Sigmoid colon (tissue), 7 donors: ENCODE measurements around the gene LRRK2. TPM values are rescaled to one million over a fixed set of nuclear protein-coding genes. Genes with fewer than 3 reads are reported as not detected.

Source experiments
- DNase-seq: peaks from one replicate; pipeline ENCODE4 v3.0.0-alpha.2; 2019
- H3K27ac ChIP-seq, 4 donors: fragments of 200-600 bp; sonication (generic); one replicate each; pipeline ENCODE4 v1.5.1; 2016 to 2019; ENCODE audit warnings: mild to moderate bottlenecking in 1 of 4
- H3K27me3 ChIP-seq, 3 donors: fragments of 200-600 bp; sonication (generic); one replicate each; pipeline ENCODE4 v1.5.1; 2019; ENCODE audit warnings: mild to moderate bottlenecking in 1 of 3
- H3K36me3 ChIP-seq, 4 donors: fragments of 200-600 bp; sonication (generic); one replicate each; pipeline ENCODE4 v1.5.1; 2016 to 2019
- H3K4me1 ChIP-seq, 4 donors: fragments of 200-600 bp; sonication (generic); one replicate each; pipeline ENCODE4 v1.5.1; 2017 to 2019
- H3K4me3 ChIP-seq, 4 donors: fragments of 200-600 bp; sonication (generic); one replicate each; pipeline ENCODE4 v1.5.1; 2017 to 2019; ENCODE audit warnings: mild to moderate bottlenecking in 2 of 4, moderate library complexity in 1 of 4
- H3K9me3 ChIP-seq, 4 donors: fragments of 200-600 bp in 3 of 4; sonication (generic) in 3 of 4; one replicate each; pipeline versions ENCODE4 v1.5.1 to v1.6.1; 2013 to 2019
- CTCF ChIP-seq, 4 experiments: fragments of 450-650 bp in 3 of 4; fragments of 200-600 bp in 1 of 4; IDR thresholded peaks; one replicate each; pipeline ENCODE4 v1.5.1; 2016 to 2019; ENCODE audit warnings: antibody characterized with exemption in 4 of 4, mild to moderate bottlenecking in 3 of 4, moderate library complexity in 2 of 4
- EP300 ChIP-seq, 4 donors: sonication (generic); formaldehyde crosslinking; IDR thresholded peaks; one replicate each; pipeline ENCODE4 v1.6.1; 2017; ENCODE audit warnings: antibody characterized with exemption in 4 of 4
- POLR2A ChIP-seq, 2 donors: fragments of 450-650 bp; IDR thresholded peaks; one replicate each; pipeline ENCODE4 v1.6.1; 2016; ENCODE audit warnings: antibody characterized with exemption in 2 of 2, mild to moderate bottlenecking in 2 of 2, moderate library complexity in 2 of 2
- POLR2AphosphoS5 ChIP-seq, 4 donors: sonication (generic); formaldehyde crosslinking; IDR thresholded peaks; one replicate each; pipeline ENCODE4 v1.6.1; 2017; ENCODE audit warnings: antibody characterized with exemption in 4 of 4
- WGBS, 2 donors: extraction: QIAGEN DNeasy Blood & Tissue Kit; methylation state at CpG; one replicate each; pipeline ENCODE4 v1.1.7; 2013; 5-methylcytosine and 5-hydroxymethylcytosine counted together
- intact Hi-C: fragments of 100-400 bp; cut with DNase I; formaldehyde crosslinking; loops from one replicate; pipeline ENCODE4 v1.15.1; 2023
- polyA plus RNA-seq, 3 donors: library from polyadenylated mRNA; stranded (reverse); fragments of 200-250 nt; gene quantifications; one replicate each; pipeline ENCODE4 v1.2.3, GENCODE V29; 2013
- total RNA-seq, 4 donors: library from RNA; depleted of rRNA; stranded (reverse); fragments of >200 nt; gene quantifications; one replicate each; pipeline ENCODE4 v1.1.0, GENCODE V29; 2016
- donor health status: healthy with polysubstance abuse.
- donor health status: Bipolar disorder and iron deficiency.
- donor health status: healthy.

Gene LRRK2
- total and polyA plus RNA-seq, 7 donors: 0.92 to 29.9 (median 18.7) TPM

DNA sequence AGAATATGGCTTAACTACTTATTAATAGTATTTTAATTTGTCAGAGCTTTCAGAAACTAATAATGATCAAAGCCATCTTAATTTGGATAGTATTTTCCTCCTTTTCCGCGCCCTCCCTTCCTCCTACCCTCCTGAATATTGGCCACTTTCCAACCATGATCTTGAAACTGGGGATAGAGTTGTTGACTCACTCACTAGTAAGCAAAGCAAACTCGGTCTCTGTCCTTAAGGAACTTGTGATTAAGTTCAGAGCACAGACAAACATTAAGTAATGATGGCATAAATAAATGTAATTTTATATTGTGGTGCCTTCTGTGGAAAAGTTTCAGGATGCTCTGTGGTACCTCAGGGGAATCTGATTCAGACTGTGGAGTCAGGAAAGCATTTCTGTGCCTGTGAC is 75.7 kb downstream of the LRRK2 start:
- no peak for TF ChIP-seq CTCF (IDR thresholded peaks at IDR 0.05)
- no peak for TF ChIP-seq EP300 (IDR thresholded peaks at IDR 0.05)
- TF ChIP-seq POLR2A (IDR thresholded peaks at IDR 0.05): no peak
- TF ChIP-seq POLR2AphosphoS5 (IDR thresholded peaks at IDR 0.05): no peak
- intact Hi-C loops: no loop called here
- 64 to 89% methylated on average over 3 of the region's 3 CpGs for WGBS, 2 donors
- no peaks in the 10 kb centered on the region for H3K27me3 ChIP-seq
- no peak for DNase-seq
- H3K4me1 ChIP-seq: no peaks in the 10 kb centered on the region
- H3K36me3 ChIP-seq: peaks cover 0 to 44% (median 1%) of the 10 kb centered on the region in 4 donors
- H3K4me3 ChIP-seq: no peak overlapping the region
- no peak overlapping the region for H3K27ac ChIP-seq
- no peaks in the 10 kb centered on the region for H3K9me3 ChIP-seq

GRCh38 chr12:40309001-40309400 is 84.2 kb downstream of the LRRK2 start:
- intact Hi-C loops: no loop called here

GRCh38 chr12:40310211-40310610 is 85.4 kb downstream of the LRRK2 start:
- TF ChIP-seq EP300 (IDR thresholded peaks at IDR 0.05) (no peak), CTCF (IDR thresholded peaks at IDR 0.05) (no peak), POLR2AphosphoS5 (IDR thresholded peaks at IDR 0.05) (no peak), POLR2A (IDR thresholded peaks at IDR 0.05) (no peak)
- Histone ChIP-seq H3K27me3 (no peaks in the 10 kb centered on the region), H3K36me3 (peaks cover 0 to 37% (median 1%) of the 10 kb centered on the region in 4 donors), H3K27ac (no peak overlapping the region), H3K4me3 (no peak overlapping the region), H3K4me1 (no peaks in the 10 kb centered on the region), H3K9me3 (no peaks in the 10 kb centered on the region)
- DNase-seq: no peak
- 68 to 79% methylated on average over 9 of the region's 9 CpGs for WGBS, 2 donors
- intact Hi-C loops: loop anchor here (5.0 kb wide), 1 partner anchor 158 kb away; no protein-coding TSS in a partner anchor

More at GRCh38 chr12:40309001-40309400, 84.2 kb downstream of the LRRK2 start:
- no peaks in the 10 kb centered on the region for H3K4me1 ChIP-seq
- no peak overlapping the region for H3K27ac ChIP-seq
- 70 to 79% methylated on average over 6 of the region's 6 CpGs for WGBS, 2 donors
- H3K9me3 ChIP-seq: no peaks in the 10 kb centered on the region
- DNase-seq: no peak
- H3K27me3 ChIP-seq: no peaks in the 10 kb centered on the region
- H3K4me3 ChIP-seq: no peak overlapping the region
- H3K36me3 ChIP-seq: peaks cover 0 to 40% (median 0%) of the 10 kb centered on the region in 4 donors
- TF ChIP-seq CTCF (IDR thresholded peaks at IDR 0.05): no peak
- TF ChIP-seq EP300 (IDR thresholded peaks at IDR 0.05): no peak
- TF ChIP-seq POLR2AphosphoS5 (IDR thresholded peaks at IDR 0.05): no peak
- no peak for TF ChIP-seq POLR2A (IDR thresholded peaks at IDR 0.05)

DNA sequence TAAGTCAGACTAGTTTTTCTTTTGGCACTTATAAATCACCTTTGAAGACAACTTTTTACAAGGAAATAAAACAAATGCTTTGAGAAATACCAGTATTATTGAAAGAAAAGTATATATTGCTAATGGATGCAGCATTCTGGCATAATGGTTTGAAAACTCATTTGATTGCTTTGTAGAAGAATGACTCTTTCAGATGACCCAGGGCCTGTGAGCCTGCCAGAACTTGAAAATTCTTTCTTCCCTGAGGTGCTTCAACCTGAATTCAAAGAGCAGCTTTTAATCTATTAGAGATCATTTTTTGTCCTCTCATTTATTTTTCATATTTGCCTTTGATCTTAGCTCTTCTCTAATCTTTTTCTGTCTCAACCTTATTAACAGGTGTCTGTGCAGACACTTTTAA is 87.4 kb downstream of the LRRK2 start:
- Histone ChIP-seq H3K4me3 (no peak overlapping the region), H3K9me3 (no peaks in the 10 kb centered on the region), H3K36me3 (peaks cover 0 to 39% (median 3%) of the 10 kb centered on the region in 4 donors), H3K4me1 (no peaks in the 10 kb centered on the region), H3K27ac (no peak overlapping the region), H3K27me3 (no peaks in the 10 kb centered on the region)
- TF ChIP-seq POLR2A (IDR thresholded peaks at IDR 0.05) (no peak), EP300 (IDR thresholded peaks at IDR 0.05) (no peak), CTCF (IDR thresholded peaks at IDR 0.05) (no peak), POLR2AphosphoS5 (IDR thresholded peaks at IDR 0.05) (no peak)
- intact Hi-C loops: loop anchor here (5.0 kb wide), 1 partner anchor 160 kb away; no protein-coding TSS in a partner anchor
- DNase-seq: no peak
